Stimulated activated CD4-positive, alpha-beta T cell treated with anti-CD3 and anti-CD28 coated beads, TNF-alpha, amount 100 ng/mL, for 4 hours (primary cell): ENCODE results near the gene IQCE.
"Not testable (repeated sequence)": the region's sequence is repeated elsewhere in the genome, so short reads cannot be mapped to it uniquely, and the experiment has no call there.

ENCODE experiments used
- DNase-seq, 3 experiments: peaks; one replicate each; pipeline ENCODE4 v3.0.0-alpha.2; 2020; ENCODE audit warnings: low read depth in 3 of 3

IQCE gene

DNA sequence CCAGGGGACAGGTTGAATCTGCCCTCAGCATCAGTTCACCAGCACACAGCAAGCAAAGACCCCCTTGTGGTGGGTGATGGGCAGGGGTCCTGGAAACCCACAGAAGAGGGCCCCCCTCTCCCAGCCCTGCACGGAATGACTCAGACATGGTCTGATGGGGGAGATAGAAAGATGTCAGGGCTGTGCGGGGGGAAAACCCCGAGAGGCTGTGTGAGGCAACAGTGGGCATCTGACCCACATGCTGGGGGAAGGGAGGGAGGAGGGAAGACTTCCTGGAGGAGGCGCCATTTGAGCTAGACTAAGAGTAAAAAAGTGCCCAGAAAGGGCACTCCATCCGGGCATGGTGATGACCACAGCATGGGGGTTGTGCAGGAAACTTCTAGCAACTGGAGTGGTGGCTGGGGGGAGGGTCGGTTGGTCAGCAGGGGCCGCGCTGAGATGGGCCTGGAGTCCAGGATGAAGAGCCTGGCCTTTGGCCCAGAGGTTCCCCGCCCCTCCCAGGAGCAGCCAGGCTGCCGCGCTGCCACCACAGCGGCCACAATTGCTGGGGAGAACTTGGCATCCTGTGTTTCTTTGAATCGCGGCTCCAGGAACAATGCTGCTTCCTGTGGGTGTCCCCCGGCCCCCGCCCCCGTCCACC lies 36.7 kb upstream of the IQCE start:
- DNase-seq, result peak in 2 of 3 experiments; percentile 58 to 68

DNA sequence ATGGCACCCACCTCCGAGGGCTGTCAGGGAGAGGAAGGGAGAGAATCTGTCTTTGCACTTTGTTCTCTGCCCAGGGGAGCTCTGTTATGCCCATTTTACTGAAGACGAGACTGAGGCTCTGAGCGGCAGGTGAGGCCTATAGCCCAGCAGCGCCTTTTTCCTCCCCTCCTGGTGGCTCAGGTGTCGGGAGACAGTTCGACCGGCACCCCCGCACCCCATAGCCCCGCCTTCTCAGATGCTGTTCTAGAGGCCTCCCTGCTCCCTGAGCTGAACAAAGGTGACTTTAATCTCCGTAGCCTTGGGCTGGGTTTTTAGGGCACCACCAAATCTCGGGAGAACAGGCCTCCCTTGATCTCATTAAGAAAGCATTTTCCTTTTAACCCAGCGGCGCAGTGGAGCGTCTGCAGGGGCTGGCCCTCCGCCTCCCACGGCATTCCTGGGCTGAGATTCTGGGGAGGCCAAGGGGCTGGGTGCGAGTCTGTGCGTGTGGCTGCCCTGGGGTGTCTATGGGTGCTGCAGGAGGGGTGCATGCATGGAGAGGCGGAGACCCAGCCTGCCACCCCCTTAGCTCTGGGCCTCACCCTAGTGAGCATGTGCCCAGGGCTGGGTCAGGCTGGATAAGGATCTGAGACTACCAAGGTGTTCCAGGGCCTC lies 35.9 kb upstream of the IQCE start:
- no peak for DNase-seq

DNA sequence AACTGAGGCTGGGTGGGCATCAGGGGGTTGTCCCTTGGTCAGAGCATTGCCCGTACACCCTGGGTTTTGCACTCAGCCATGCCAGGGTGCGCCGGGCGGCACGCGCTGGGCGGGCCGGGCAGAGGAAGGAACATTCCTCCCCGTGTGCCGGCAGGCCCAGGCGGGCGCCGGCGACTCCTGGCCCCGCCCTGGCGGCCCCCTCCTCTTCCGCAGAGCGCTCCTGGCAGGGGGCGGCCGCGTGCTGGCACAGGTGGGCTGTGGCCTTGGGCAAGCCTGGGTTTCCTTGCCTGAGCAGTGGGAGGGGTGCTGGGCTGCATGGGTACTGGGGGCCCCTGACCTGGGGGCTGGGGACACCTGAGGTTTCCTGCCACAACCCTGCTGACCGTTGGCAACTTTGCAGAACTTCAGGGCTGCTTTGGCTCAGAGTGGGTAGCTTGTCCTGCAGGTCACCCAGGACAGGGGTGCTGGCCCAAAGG lies 35.3 kb upstream of the IQCE start:
- no peak for DNase-seq

DNA sequence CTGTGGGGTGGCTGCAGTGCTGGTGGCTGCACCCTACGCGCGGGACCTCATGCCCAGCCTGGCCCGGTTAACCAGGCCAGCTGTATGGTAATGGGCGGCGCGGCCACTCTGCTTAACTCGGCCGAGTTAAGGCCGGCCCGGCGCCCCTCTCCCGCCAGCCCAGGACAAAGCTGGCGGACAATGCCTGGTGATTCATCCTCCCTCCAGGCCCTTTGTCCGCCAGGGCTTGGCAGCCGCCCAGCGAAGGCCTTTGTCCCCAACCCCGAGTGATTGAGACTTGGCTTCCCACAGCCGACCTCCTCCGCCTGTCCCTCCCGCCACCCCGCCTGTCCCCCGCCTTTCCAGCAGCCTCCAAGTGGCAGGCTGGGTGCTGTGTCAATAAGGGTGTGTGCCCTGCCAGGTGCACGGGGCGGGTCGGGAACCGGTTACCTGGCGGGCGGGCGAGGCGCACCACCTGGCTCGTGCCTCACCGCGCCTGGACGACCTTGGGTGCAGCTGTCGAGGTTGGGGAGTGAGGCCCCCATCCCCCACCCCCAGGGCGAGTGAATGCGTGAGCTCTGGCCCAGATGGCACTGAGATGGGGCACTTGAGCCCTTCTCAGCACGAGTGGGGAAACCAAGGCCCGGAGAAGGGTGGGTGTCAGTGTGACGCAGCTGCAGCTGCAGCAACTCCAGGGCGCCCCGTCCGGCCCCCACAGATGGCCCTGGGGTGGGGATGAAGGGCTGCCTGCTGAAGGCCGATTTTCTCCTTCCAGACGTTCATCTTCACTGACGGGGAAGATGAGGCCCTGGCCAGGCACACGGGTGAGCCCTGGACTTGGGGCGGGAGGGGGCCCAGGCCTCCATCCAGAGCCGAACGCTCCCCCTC lies 34.6 kb upstream of the IQCE start:
- DNase-seq, result no peak

DNA sequence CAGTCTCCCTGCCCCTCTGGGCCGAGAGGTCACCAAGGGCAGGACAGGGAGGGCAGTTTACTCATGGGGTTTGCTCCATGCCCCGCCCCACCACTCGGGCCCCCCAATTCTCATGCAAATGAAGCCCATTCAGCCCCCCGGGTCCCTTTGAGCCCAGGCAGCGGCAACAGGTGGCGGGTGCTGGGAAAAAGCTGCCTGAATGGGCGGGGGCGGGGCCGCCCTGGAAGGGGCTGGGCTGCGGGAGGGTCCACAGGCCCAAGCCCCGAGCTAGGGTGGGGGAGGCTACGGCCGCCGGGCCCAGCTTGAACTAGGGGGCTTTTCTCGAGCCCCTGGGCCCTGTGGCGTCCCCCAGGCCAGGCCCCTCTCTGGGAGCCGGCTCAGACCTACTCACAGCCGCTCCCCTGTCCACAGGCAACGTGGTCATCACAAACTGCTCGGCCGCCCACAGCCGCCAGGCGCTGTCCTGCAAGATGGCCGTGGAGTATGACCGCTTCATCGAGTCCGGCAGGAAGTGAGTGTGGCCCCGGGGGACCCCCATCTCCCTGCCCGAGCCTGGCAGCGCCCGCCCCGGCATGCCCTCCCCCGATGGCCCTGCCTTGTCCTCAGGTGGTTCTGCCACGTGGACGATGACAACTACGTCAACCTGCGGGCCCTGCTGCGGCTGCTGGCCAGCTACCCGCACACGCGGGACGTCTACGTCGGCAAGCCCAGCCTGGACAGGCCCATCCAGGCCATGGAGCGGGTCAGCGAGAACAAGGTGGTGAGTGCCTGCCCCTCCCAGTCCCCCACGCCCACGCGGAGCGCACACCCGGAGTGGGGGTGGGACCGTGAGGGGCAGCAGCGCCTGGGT lies 33.7 kb upstream of the IQCE start:
- no peak for DNase-seq

DNA sequence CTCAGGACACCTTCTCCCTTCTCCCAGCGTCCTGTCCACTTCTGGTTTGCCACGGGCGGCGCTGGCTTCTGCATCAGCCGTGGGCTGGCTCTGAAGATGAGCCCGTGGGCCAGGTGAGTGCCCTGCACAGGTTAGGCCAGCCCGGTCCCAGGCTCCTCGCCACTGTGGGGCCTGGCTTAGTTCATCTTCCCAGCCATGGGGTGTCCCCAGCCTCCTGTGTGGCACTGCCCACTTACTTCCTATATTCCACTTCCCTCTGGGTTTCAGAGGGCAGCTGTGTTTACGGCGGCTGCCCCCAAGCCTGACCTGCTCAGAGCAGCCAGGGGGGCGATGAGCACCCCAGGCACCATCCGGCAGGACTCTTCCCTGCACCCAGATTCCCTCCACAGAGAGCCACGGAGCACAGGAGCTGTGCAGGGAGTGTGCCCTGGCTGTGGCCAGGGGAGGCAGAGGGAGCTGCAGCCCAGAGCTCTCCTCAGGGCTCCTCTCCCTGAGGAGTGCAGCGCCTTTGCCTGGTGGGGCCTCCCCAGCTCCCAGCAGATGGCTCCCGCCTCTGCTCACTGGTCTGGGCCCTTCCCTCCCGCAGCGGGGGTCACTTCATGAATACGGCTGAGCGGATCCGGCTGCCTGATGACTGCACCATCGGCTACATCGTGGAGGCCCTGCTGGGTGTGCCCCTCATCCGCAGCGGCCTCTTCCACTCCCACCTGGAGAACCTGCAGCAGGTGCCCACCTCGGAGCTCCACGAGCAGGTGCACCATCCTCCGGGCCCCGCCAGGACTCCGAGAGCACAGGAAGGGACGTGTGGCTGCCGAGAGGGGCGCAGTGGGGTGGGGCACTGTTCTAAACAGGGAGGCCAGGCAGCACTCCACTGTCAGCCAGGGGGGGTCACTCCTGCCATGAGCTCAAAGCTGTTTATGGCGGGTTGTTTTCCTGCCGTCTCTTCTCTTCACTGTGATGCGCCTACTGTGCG lies 32.8 kb upstream of the IQCE start:
- DNase-seq, result no peak

DNA sequence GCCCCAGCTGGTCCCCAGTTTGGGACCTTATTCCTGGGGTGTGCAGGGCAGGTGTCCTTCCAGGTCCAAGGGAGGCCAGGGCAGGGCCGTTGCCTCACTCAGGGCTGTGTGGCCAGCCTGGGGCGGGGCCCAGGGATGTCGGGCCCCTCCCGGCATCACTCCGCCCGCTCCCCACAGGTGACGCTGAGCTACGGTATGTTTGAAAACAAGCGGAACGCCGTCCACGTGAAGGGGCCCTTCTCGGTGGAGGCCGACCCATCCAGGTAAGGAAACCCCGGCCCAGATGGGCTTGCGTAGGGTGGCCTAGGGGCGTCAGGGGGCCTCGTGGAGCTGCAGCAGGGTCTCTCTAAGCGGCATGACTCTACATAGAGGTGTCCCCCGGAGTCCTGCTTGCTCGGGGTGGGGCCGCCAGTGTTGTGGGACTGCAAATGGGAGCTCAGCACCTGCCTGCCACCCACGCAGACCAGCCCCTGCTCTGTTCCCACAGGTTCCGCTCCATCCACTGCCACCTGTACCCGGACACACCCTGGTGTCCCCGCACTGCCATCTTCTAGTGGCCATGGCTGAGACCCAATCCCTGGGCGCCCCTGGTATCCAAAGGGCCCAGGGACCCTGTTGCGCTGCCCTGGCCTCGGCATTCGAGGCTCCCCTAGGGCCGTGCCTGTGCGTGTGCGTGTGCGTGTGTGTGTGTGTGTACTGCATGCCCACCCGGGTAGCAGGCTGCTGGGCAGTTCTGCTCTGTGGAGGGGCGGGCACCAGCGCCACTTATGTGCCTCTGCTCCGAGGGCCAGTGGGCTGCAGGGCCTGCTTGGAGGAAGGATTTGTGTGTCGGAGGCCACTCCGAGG lies 31.9 kb upstream of the IQCE start:
- no peak for DNase-seq

DNA sequence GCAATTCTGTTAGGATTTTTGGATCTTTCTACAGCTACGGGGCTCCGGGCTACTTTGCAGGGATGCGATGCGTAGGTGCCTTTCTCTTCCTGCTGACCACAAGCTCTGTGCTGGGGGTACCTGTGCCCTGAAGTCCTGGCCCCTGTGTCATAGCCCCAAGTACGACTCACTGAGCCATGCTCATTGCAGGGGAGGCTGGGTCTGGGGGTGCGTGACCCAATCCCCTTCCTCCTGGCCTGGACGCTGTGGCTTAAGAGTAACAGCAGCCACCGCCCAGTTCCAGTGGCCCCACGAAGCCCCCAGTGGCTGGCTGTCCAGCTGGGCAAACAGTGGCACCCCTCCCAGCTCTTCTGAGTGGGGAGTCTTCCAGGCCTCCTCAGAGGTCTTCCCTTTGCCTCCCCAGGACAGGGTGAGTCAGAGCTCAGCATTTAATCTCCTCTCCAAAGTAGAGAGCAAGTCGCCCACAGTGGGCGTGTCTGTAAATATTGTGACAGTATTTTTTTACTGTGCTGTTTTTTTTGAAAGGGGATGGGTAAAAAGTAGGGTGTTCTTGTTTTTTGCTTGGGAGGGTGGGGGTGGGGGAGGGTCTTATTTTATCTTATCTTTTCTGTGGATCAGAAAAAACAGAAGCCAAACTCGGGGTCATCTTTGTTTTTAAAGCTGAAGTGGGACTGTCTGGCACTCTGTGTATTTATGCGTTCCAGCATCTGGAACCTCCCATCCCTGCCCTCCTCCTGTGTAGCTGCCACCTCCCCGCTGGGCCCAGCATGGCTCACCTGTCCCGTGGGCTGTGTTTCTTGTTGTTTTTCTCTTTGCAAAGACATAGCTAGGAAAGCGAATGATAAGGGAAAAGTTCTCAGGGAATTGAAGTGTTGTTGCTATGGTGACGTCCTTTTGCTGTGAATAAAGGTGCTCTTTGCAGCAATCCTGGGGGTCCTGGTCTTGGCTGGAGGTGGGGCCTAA lies 31.0 kb upstream of the IQCE start:
- DNase-seq, result peak in 1 of 3 experiments; percentile 43

DNA sequence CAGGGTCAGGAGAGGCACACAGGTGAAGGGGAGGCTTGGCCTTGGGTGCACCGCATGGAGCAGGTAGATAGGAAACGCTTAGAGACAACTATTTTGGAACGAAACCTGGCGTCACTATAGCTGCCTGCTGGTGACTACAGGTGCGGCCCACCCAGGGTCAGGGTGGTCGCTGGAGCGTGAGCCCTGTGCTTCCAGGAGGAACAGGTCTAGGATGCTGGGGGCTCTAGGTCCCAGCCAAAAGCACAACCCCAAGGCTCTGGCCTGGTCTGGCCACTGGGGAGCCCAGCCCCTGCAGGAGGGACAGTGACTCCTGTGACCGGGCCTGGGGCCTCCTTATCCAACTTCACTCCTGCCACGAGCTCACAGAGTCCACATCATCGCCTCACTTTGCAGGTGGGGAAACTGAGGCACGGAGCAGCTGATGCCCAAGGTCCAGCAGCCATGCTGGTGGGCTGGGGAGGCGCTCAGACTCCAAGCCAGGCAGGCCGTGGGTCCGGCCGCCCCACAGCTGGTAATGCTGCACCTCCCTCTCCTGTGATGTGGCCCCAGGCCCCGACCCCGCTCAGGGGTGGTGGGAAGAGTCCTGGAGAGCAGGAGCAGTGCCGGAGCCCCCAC lies 30.2 kb upstream of the IQCE start:
- DNase-seq, result no peak

DNA sequence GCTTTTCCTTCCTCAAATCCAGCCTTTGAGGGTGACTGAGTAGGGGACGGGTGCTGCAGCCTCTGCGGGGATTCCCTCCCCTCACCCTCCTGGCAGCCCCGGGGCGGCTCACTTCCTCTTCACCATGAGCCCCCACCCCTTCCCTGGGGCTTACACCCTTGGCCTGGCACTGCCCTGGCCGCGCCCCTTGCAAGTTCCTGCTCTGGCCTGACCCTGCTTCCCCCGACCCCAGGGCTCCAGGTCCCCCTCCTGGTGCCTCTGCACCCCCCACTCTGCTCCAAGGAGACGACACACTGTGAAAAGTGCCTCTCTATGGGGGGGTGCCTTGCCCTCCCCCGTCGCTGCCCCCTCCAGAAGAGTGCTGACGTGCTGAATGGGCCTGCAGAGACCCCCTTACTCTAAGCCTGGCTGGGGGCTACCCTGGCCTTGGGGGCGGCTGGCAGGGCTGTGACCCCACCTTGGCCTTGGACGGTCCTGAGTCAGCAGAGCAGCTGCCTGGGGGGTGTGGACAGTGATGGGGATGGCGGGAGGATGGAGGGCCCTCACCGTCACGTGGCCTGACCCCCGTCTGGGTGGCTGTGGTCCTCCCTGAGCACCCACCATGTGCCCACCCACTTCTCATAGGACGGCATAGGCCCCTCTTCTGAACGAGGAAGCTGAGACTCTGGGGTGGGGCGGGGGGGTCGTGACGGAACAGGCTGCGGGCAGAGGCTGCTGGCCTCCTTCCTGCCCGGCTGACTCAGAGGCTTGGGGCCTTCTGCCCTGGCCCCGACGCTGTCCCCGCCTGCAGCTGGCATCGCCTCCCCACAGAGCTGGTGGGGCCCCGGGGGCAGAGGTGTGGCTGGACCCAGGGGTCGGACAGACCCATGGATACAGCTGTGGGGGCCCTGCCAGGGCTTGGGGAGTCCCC lies 29.4 kb upstream of the IQCE start:
- no peak for DNase-seq

DNA sequence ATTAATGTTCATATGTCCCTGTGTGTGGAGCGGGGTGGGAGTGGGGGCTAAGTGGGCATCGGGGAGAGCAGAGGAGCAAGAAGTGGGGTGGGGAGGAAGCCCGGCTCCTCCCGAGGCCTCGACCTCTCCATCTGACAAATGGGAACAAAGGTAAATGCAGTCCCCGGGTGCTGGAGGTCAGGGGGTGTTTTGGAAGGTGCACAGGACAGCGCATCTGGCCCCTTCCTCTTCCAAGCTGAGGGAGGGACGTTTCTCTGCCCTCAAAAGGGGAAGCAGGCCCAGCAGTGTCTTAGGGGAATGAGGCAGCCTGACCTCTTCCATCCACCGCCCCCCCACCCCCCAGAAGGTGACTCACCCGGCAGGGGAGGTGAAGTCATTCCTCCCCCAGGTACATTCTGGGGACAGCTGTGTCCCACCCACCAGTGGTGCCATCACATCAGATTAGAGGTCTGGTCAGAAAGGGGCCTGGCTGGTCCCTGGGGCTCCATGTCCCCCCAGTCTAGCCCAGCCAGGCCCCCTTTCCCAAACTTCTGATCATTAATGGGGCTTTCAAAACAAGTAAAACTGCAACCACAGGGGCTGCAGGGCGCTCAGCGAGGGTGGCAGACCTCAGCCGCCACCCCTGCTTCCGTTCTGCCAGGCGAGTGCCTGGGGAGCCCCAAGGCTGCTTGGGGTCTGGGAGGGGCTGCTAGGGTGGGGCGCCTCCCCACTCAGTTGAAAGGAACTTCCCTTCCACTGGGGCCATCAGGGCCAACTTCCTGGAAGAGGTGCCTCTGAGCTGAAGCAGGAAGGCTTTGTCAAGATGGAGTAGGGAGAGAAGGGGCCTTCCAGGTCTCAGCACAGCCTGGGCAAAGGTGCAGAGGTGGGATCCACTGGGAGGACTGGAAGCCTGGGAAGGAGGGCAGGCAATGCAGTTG lies 28.4 kb upstream of the IQCE start:
- DNase-seq, result peak in 2 of 3 experiments; percentile 57 to 66

DNA sequence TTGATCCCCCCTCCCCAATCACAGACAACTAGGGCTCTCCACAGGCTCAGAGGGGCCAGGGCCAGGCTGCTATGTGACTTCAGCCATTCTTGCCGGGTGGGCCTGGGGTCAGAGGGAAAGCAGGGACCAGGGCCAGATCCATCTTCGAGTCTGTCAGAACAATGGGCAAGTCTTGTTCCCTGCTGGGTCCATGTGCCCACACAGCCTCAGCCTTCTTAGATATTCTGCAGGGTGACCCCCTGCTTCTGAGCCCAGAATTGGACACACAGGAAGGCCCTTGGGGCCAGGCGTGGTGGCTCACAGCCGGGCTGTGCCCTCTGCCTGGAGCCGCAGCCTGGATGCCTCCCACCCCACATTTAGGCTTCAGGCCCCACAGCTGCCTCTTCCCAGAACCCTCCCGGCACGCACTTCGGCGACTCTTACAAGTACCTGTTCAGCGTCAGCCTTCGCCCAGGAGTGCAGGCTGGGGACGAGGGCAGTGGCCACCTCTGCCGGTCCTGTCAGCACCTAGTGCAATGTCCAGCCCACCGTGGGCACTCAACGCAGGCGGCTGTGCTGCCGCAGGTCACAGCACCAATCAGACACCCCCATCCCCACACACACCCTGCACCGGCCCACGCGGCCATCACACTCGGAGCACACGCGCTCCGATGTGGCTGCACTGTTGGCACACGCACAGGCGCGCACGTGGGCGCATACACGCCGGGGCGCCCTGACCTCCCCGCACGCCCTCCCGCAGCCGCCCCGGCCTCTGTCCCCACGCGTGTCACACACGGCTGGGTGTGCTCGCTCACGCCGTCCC lies 27.6 kb upstream of the IQCE start:
- DNase-seq, result not testable (repeated sequence)

DNA sequence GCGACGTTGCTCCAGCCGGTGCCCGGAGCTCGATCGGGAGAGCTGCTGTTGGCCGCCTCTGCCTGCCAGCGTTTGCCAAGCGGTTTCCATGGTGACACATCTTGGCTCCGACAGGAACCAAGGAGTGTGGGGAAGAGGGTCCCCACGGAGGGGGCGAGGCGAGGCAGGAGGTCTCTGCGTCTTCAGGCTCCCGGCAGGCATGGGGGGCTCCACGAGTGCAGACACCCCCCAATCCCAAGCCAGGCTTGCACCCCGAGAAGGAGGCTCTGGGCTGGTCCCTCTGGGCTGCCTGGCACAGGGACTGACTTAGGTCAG lies 27.0 kb upstream of the IQCE start:
- not testable (repeated sequence) for DNase-seq

DNA sequence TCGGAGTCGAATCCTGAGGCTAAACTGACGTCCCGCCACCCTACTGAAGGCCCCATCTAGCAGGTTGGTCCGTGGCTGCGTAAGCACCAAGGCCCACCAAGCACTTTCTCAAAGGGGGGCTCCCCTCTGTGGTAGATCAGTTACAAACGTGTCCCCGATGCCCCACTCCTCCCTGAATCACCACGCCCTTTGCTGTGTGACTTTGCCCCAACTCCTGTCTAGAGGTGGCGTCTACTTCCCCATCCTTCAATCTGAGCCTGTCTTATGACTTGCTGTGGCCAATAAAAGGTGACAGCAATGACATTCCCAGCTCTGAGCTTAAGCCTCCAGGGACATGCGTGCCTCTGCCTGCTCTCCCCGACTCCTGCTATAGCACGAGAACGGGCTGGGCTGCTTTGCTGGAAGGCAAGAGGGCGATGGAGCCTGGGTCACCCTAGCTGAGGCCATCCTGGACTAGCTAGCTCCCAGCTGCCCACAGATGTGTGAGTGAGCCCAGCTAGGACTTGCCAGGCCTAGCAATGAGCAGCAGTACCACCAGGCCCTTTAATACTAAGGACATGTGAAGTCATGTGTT lies 26.5 kb upstream of the IQCE start:
- not testable (repeated sequence) for DNase-seq

DNA sequence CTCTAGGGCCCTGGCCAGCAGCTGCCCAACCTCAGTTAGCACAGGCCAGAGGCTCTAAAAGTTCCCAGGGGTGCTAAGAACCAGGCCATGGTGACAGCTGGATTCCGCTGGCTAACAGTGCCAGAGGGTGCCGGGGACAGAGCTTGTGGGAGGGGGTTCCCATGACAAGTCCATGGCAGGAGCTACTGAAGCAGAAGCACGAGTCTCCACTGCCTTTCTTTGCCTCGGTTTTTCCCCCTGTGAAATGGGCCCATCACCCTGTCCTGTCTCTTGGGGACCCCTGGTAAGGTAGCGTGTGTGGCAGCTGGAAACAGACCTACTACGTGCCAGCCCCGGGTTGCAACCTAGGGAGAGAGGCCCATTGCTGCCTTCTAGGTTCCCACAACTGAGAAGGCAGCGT lies 26.0 kb upstream of the IQCE start:
- not testable (repeated sequence) for DNase-seq
